ENCODE measurements around the gene CCDC15.
A peak's percentile ranks its signal among the peaks of the same experiment; 100 is the strongest.
"Not testable (repeated sequence)": the region's sequence is repeated elsewhere in the genome, so short reads cannot be mapped to it uniquely, and the experiment has no call there.

Gene CCDC15

DNA sequence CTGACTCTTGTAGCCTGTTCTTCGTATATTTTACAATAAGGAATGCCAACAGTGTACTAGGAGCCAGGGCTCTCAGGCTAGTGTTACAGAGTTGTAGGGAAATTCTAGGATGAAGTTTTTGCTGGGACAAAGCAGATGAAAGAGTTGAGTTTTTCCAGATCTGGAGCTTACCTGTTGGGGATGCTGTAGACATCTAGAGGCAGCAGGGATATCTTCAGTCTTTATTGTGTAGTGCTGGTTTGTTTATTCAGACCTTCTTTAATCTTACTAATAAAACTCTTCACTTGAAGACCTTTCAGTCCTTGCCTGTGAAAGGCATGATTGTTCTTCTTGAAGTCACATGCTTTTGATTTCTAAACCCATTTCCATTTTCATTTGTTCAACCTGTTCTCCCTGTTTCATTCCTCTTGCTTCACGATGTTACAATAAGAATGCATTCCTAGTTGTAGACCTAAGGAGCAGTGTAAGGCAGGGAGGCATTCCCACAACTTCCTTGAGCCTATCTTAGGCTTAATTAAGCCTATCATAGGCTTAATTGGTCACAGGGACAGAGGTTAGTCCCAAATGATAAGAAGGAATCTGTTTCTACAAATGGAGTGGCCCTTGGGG, 101.2 kb downstream of the CCDC15 start:
- Histone ChIP-seq H3K4me1 (no peaks in the 10 kb centered on the region; the same call in 1 of the 2 replicates), H3K4me3 (no peak overlapping the region), H3K36me3 (replicated peaks) (no peaks in the 10 kb centered on the region), H3K9me3 (no peaks in the 10 kb centered on the region), H3K27me3 (ENCODE audit: low read depth) (no peaks in the 10 kb centered on the region)
- no peak for DNase-seq (ENCODE audit: low spot score in 2 of 2)
- in situ Hi-C loops (cut with MboI; ENCODE audit: low sequenced_read_pairs), result no loop called here

DNA sequence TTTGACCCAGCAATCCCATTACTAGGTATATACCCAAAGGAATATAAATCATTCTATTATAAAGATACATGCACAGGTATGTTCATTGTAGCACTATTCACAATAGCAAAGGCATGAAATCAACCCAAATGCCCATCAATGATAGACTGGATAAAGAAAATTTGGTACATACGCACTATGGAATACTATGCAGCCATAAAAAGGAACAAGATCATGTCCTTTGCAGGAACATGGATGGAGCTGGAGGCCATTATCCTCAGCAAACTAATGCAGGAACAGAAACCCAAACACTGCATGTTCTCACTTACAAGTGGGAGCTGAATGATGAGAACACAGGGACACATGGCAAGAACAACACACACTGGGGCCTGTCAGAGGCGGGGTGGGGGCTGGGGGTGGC, 102.1 kb downstream of the CCDC15 start:
- in situ Hi-C loops (cut with MboI; ENCODE audit: low sequenced_read_pairs), result not testable (repeated sequence)

GRCh38 chr11:125056931-125057692, 103.1 kb downstream of the CCDC15 start:
- no peaks in the 10 kb centered on the region for H3K27me3 ChIP-seq (ENCODE audit: low read depth)
- no peaks in the 10 kb centered on the region for H3K9me3 ChIP-seq
- in situ Hi-C loops (cut with MboI; ENCODE audit: low sequenced_read_pairs), result no loop called here
- no peak for DNase-seq (ENCODE audit: low spot score in 2 of 2)
- H3K4me1 ChIP-seq, result no peaks in the 10 kb centered on the region; the same call in 1 of the 2 replicates
- no peak overlapping the region for H3K4me3 ChIP-seq
- no peaks in the 10 kb centered on the region for H3K36me3 ChIP-seq (replicated peaks)

More for the DNA sequence above, 102.1 kb downstream of the CCDC15 start:
- H3K9me3 ChIP-seq; H3K4me3 ChIP-seq; DNase-seq (ENCODE audit: low spot score in 2 of 2); H3K27me3 ChIP-seq (ENCODE audit: low read depth); H3K4me1 ChIP-seq; H3K36me3 ChIP-seq (replicated peaks): not testable (repeated sequence)

- in situ Hi-C loops (cut with MboI; ENCODE audit: low sequenced_read_pairs), result no loop called here
- H3K4me1 ChIP-seq, result no peaks in the 10 kb centered on the region; the same call in 1 of the 2 replicates
- H3K9me3 ChIP-seq, result no peaks in the 10 kb centered on the region
- DNase-seq (ENCODE audit: low spot score in 2 of 2), result no peak
- H3K36me3 ChIP-seq (replicated peaks), result no peaks in the 10 kb centered on the region
- H3K27me3 ChIP-seq (ENCODE audit: low read depth), result no peaks in the 10 kb centered on the region
- H3K4me3 ChIP-seq, result no peak overlapping the region
These were observed 103.7 kb downstream of the CCDC15 start for GRCh38 chr11:125057693-125058016.

- Histone ChIP-seq H3K4me1 (no peaks in the 10 kb centered on the region; the same call in 1 of the 2 replicates), H3K36me3 (replicated peaks) (no peaks in the 10 kb centered on the region), H3K27me3 (ENCODE audit: low read depth) (peaks cover 4% of the 10 kb centered on the region; the same call in 1 of the 2 replicates), H3K4me3 (no peak overlapping the region), H3K9me3 (no peaks in the 10 kb centered on the region)
- DNase-seq (ENCODE audit: low spot score in 2 of 2), result no peak
- in situ Hi-C loops (cut with MboI; ENCODE audit: low sequenced_read_pairs), result no loop called here
These were observed 107.3 kb downstream of the CCDC15 start for GRCh38 chr11:125061281-125061680.

DNA sequence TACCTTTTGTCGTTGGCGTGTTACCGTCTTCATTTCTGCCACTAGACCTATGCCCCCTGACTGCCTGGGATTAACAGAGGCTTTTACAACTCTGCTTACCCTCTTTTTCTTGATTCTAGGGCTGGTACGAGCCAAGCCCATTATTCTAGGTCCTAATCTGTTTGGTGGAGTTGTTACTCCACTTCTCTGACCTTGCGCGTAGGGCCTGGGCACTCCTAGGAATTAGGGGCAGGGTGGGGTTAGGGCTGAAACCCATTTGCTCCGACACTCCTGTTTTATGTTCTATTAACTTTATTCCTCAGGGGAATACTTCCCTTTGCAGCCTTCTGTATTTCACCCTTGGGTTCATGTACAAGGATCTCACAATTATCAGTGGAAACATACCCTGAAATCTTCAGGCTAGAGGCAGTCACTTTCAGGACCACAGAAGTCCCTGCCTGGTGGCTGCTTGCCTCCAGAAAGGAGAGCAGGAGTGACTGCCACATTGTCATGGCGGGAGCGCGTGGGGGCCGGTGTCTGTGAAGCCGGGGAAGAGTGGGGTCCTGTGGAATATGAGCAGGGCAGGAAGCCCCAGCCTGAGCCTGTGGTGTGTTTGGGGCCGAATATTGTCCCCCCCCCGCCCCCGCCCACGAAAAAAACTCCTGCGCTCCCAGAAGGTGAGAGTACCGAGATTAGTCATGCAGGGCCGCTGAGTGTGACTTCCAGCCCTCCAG, 108.4 kb downstream of the CCDC15 start:
- in situ Hi-C loops (cut with MboI; ENCODE audit: low sequenced_read_pairs), result no loop called here
- DNase-seq (ENCODE audit: low spot score in 2 of 2), result no peak
- Histone ChIP-seq H3K4me3 (peak overlapping the region; percentile 35), H3K36me3 (replicated peaks) (no peaks in the 10 kb centered on the region), H3K4me1 (no peaks in the 10 kb centered on the region; the same call in 1 of the 2 replicates), H3K9me3 (no peaks in the 10 kb centered on the region), H3K27me3 (ENCODE audit: low read depth) (peaks cover 4% of the 10 kb centered on the region; the same call in 1 of the 2 replicates)

- peaks cover 4% of the 10 kb centered on the region; the same call in 1 of the 2 replicates for H3K27me3 ChIP-seq (ENCODE audit: low read depth)
- H3K4me3 ChIP-seq, result peak within 1 kb of the TSS; percentile 35
- no peaks in the 10 kb centered on the region for H3K9me3 ChIP-seq
- in situ Hi-C loops (cut with MboI; ENCODE audit: low sequenced_read_pairs), result no loop called here
- H3K4me1 ChIP-seq, result no peaks in the 10 kb centered on the region; the same call in 1 of the 2 replicates
- no peaks in the 10 kb centered on the region for H3K36me3 ChIP-seq (replicated peaks)
- DNase-seq (ENCODE audit: low spot score in 2 of 2), result peak; percentile 13 to 71
These were observed 109.0 kb downstream of the CCDC15 start, which contains the start of gene SLC37A2 for GRCh38 chr11:125062931-125063428. Gene SLC37A2 (plus strand): TSS chr11:125063305. CDS start chr11:125063368, 63 bp downstream.

DNA sequence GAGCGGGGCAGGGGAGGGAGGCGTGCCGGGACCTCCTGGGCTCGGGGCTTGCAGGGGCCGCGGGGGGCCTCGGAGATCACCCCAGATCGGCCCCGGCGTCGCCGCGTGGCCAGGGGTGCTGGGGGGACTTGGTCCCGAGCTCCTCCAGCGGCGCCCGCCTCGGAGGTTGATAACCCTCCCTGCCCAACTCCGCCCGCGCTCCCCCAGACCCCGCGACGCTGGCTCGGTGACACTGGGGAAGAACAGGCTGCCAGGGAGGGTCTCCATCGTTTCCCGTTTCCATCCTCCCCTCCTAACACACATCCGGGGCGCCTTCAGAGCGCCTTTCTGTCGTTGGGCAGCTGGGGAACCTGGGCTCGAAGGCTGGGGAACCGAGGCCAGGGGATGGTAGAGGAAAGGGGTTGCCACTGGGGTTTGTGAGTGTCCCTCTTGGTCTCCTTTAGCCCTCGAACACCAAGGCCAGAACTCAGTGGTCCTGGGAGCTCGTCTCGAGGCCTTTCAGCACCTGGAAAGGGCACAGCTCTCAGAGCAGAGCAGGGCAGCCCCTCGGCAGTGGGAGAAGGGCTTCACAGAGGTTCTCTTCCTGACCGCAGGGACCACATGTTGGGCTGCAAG, 109.5 kb downstream of the CCDC15 start:
- Histone ChIP-seq H3K9me3 (no peaks in the 10 kb centered on the region), H3K4me3 (peak overlapping the region; percentile 35), H3K27me3 (ENCODE audit: low read depth) (peaks cover 4% of the 10 kb centered on the region; the same call in 1 of the 2 replicates), H3K36me3 (replicated peaks) (no peaks in the 10 kb centered on the region), H3K4me1 (no peaks in the 10 kb centered on the region; the same call in 1 of the 2 replicates)
- in situ Hi-C loops (cut with MboI; ENCODE audit: low sequenced_read_pairs), result no loop called here
- DNase-seq (ENCODE audit: low spot score in 2 of 2), result no peak

DNA sequence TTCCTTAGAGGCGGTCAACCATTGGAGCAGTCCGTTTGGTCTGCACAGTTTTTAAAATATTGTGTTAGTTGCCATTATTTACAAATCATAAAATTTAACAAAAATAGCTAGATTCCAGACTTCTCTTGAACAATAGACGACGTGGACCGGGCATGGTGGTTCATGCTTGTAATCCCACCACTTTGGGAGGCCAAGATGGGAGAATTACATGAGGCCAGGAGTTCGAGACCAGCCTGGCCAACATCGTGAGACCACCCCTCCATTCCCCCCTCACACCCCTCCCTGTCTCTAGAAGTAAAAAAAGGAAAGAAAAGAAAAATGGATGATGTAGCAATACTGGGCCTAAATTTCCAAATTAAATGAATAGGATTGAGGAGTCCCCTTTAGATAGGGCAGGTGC, 110.1 kb downstream of the CCDC15 start:
- Histone ChIP-seq H3K4me3 (no peak overlapping the region; the same call in 1 of the 2 replicates), H3K4me1 (no peaks in the 10 kb centered on the region; the same call in 1 of the 2 replicates), H3K36me3 (replicated peaks) (no peaks in the 10 kb centered on the region), H3K27me3 (ENCODE audit: low read depth) (peaks cover 4% of the 10 kb centered on the region; the same call in 1 of the 2 replicates), H3K9me3 (no peaks in the 10 kb centered on the region)
- no peak for DNase-seq (ENCODE audit: low spot score in 2 of 2)
- in situ Hi-C loops (cut with MboI; ENCODE audit: low sequenced_read_pairs), result no loop called here

DNA sequence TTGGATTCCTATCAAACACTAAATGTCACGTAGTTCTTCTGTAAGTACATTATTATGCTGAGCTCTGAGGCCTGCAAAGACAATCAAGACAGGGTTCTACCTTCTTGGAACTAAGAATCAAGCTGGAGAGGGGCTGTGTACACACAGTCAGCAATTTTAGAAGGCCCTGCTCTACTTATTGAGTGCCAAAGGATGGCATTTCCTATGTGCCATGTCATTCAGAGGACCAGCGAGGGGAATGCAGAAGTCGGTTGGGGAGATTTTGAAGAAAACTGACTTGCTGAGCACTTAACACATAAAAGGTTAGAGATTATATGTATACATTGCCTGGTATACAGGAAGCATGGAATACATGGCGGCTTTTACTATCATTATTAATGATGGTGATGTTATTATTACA, 114.4 kb downstream of the CCDC15 start:
- in situ Hi-C loops (cut with MboI; ENCODE audit: low sequenced_read_pairs), result no loop called here
- Histone ChIP-seq H3K9me3 (no peaks in the 10 kb centered on the region), H3K4me3 (no peak overlapping the region), H3K4me1 (no peaks in the 10 kb centered on the region; the same call in 1 of the 2 replicates), H3K27me3 (ENCODE audit: low read depth) (peaks cover 4% of the 10 kb centered on the region; the same call in 1 of the 2 replicates), H3K36me3 (replicated peaks) (no peaks in the 10 kb centered on the region)
- no peak for DNase-seq (ENCODE audit: low spot score in 2 of 2)

DNA sequence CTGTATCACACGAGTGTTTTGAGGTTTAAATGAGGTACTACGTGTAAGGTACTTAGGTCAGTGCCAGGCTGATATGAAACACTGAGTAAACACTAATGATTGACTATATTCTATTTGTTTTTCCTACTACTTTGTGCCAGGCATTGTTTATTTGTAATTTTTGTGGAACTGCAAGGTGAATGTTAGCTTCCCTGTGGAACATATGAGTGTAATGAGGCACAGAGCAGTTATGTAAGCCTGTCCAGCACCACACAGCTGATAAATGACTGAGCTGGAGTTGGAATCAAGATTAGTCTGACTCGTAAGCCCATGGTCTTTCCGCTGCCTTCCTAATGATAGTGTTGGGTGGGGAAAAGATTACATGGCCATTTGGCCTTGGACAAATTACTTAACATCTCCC, 115.0 kb downstream of the CCDC15 start:
- peaks cover 4% of the 10 kb centered on the region; the same call in 1 of the 2 replicates for H3K27me3 ChIP-seq (ENCODE audit: low read depth)
- no peaks in the 10 kb centered on the region for H3K36me3 ChIP-seq (replicated peaks)
- no peaks in the 10 kb centered on the region for H3K9me3 ChIP-seq
- in situ Hi-C loops (cut with MboI; ENCODE audit: low sequenced_read_pairs), result no loop called here
- H3K4me1 ChIP-seq, result no peaks in the 10 kb centered on the region
- H3K4me3 ChIP-seq, result no peak overlapping the region
- DNase-seq (ENCODE audit: low spot score in 2 of 2), result no peak

DNA sequence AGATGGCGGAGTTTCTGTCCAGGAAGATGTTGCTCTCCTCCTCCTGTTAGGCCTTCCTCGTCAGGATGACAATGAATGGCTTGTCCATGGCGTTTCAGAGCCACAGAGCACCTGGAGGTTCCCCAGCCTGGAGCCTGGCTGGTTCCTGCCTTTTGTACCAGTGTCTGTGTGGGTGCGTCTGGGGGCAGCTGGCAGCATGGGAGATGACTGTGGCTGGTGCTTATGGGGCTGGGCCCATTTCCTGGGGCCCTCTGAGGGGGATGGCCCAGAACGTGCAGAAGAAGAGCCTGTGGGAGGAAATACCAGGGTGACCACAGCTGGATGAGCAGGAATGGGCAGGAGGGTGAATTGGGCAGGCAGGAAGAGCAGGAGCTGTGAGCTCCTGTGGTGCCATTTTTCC, 115.8 kb downstream of the CCDC15 start:
- H3K4me3 ChIP-seq, result no peak overlapping the region
- H3K36me3 ChIP-seq (replicated peaks), result no peaks in the 10 kb centered on the region
- H3K27me3 ChIP-seq (ENCODE audit: low read depth), result peaks cover 4% of the 10 kb centered on the region; the same call in 1 of the 2 replicates
- DNase-seq (ENCODE audit: low spot score in 2 of 2), result no peak
- in situ Hi-C loops (cut with MboI; ENCODE audit: low sequenced_read_pairs), result no loop called here
- no peaks in the 10 kb centered on the region for H3K9me3 ChIP-seq
- H3K4me1 ChIP-seq, result no peaks in the 10 kb centered on the region

- Histone ChIP-seq H3K9me3 (no peaks in the 10 kb centered on the region), H3K36me3 (replicated peaks) (no peaks in the 10 kb centered on the region), H3K4me3 (no peak overlapping the region), H3K4me1 (no peaks in the 10 kb centered on the region), H3K27me3 (ENCODE audit: low read depth) (no peaks in the 10 kb centered on the region)
- DNase-seq (ENCODE audit: low spot score in 2 of 2), result no peak
- in situ Hi-C loops (cut with MboI; ENCODE audit: low sequenced_read_pairs), result no loop called here
These were observed 116.8 kb downstream of the CCDC15 start for GRCh38 chr11:125070699-125071254.

Measured in HAP-1 (cell line).